AML-193 (cell line): ENCODE results near the gene FAM76B.
"Not testable (repeated sequence)": the region's sequence is repeated elsewhere in the genome, so short reads cannot be mapped to it uniquely, and the experiment has no call there.

ENCODE experiments used
- DNase-seq, 2 experiments: peaks; one replicate each; lab custom pipeline; 2025; lab: John Stamatoyannopoulos, UW

Gene FAM76B

GRCh38 chr11:95789506-95790122, at the start of gene FAM76B:
Gene FAM76B, minus strand, starts transcription at chr11:95789782. Its CDS starts 304 bp downstream, at chr11:95789478.
- peak; percentile 96 to 98 for DNase-seq

GRCh38 chr11:95835768-95836488, 46.3 kb upstream of the FAM76B start:
- DNase-seq, result peak; percentile 35 to 61

- no peak for DNase-seq
These were observed 45.8 kb upstream of the FAM76B start for GRCh38 chr11:95835351-95835750.

- no peak for DNase-seq
These were observed 43.8 kb upstream of the FAM76B start for GRCh38 chr11:95833378-95833777.

- DNase-seq, result no peak
These were observed 43.2 kb upstream of the FAM76B start for GRCh38 chr11:95832763-95833162.

- DNase-seq, result no peak
These were observed 41.8 kb upstream of the FAM76B start for GRCh38 chr11:95831198-95831883.

- no peak for DNase-seq
These were observed 40.1 kb upstream of the FAM76B start for GRCh38 chr11:95829580-95830259.

GRCh38 chr11:95827696-95828095, 38.1 kb upstream of the FAM76B start:
- DNase-seq, result peak; percentile 38 to 39

GRCh38 chr11:95821640-95822039, 32.1 kb upstream of the FAM76B start:
- DNase-seq, result no peak

GRCh38 chr11:95816037-95816436, 26.5 kb upstream of the FAM76B start:
- no peak for DNase-seq

- DNase-seq, result not testable (repeated sequence)
These were observed 21.5 kb upstream of the FAM76B start for GRCh38 chr11:95811052-95811451.

- not testable (repeated sequence) for DNase-seq
These were observed 16.9 kb upstream of the FAM76B start for GRCh38 chr11:95806464-95806863.

- DNase-seq, result no peak
These were observed 16.3 kb upstream of the FAM76B start for GRCh38 chr11:95805869-95806268.

GRCh38 chr11:95803973-95804372, 14.4 kb upstream of the FAM76B start:
- no peak for DNase-seq

- DNase-seq, result no peak
These were observed 13.2 kb upstream of the FAM76B start for GRCh38 chr11:95802806-95803205.

- DNase-seq, result no peak
These were observed 10.9 kb upstream of the FAM76B start for GRCh38 chr11:95800438-95800837.

- DNase-seq, result no peak
These were observed 10.0 kb upstream of the FAM76B start for GRCh38 chr11:95799546-95799945.

GRCh38 chr11:95796501-95796900, 6.9 kb upstream of the FAM76B start:
- DNase-seq, result no peak

- DNase-seq, result no peak
These were observed 6.2 kb upstream of the FAM76B start for GRCh38 chr11:95795627-95796295.

GRCh38 chr11:95794086-95794485, 4.5 kb upstream of the FAM76B start:
- no peak for DNase-seq

GRCh38 chr11:95793116-95793515, 3.5 kb upstream of the FAM76B start:
- no peak for DNase-seq

GRCh38 chr11:95792700-95793099, 3.1 kb upstream of the FAM76B start:
- no peak for DNase-seq
